Inflammatory macrophage treated with lipopolysaccharide for 4 hours (primary cell): Measurements from ENCODE around the gene DGKZ.
"Not testable (repeated sequence)": the region's sequence is repeated elsewhere in the genome, so short reads cannot be mapped to it uniquely, and the experiment has no call there.

Source experiments
- DNase-seq: peaks from one replicate; pipeline ENCODE4 v3.0.0-alpha.2; 2020

The DGKZ gene

GRCh38 chr11:46346886-46347636 is at the start of gene DGKZ:
Gene DGKZ, plus strand, starts transcription at chr11:46347463. Its CDS starts 197 bp downstream, at chr11:46347660.
- peak; percentile 83 for DNase-seq

- peak; percentile 68 for DNase-seq
Observed at GRCh38 chr11:46298699-46299433, 48.4 kb upstream of the DGKZ start.

- DNase-seq, result no peak
Observed at GRCh38 chr11:46299451-46299961, 47.8 kb upstream of the DGKZ start.

GRCh38 chr11:46300270-46300669 is 47.0 kb upstream of the DGKZ start:
- no peak for DNase-seq

GRCh38 chr11:46302866-46303265 is 44.4 kb upstream of the DGKZ start:
- peak; percentile 68 for DNase-seq

- DNase-seq, result not testable (repeated sequence)
Observed at GRCh38 chr11:46304036-46304435, 43.2 kb upstream of the DGKZ start.

GRCh38 chr11:46304605-46305179 is 42.6 kb upstream of the DGKZ start:
- DNase-seq, result no peak

- peak; percentile 75 for DNase-seq
Observed at GRCh38 chr11:46305295-46305694, 42.0 kb upstream of the DGKZ start.

GRCh38 chr11:46306296-46306853 is 40.9 kb upstream of the DGKZ start:
- no peak for DNase-seq

- no peak for DNase-seq
Observed at GRCh38 chr11:46307369-46307768, 39.9 kb upstream of the DGKZ start.

- no peak for DNase-seq
Observed at GRCh38 chr11:46307785-46308341, 39.4 kb upstream of the DGKZ start.

- peak; percentile 65 for DNase-seq
Observed at GRCh38 chr11:46308631-46309419, 38.4 kb upstream of the DGKZ start.

GRCh38 chr11:46309814-46310259 is 37.4 kb upstream of the DGKZ start:
- no peak for DNase-seq

- peak; percentile 74 for DNase-seq
Observed at GRCh38 chr11:46315033-46315738, 32.1 kb upstream of the DGKZ start.

GRCh38 chr11:46315783-46316563 is 31.3 kb upstream of the DGKZ start:
- DNase-seq, result no peak

- no peak for DNase-seq
Observed at GRCh38 chr11:46319074-46319453, 28.2 kb upstream of the DGKZ start.

GRCh38 chr11:46321757-46322156 is 25.5 kb upstream of the DGKZ start:
- peak; percentile 84 for DNase-seq

- DNase-seq, result no peak
Observed at GRCh38 chr11:46322759-46323158, 24.5 kb upstream of the DGKZ start.

- DNase-seq, result no peak
Observed at GRCh38 chr11:46326813-46327416, 20.3 kb upstream of the DGKZ start.

- no peak for DNase-seq
Observed at GRCh38 chr11:46327829-46328228, 19.4 kb upstream of the DGKZ start.
